Gastroesophageal sphincter (tissue), 4 donors: ENCODE measurements around the gene TMEM51. TPM values are rescaled to one million over a fixed set of nuclear protein-coding genes. Genes with fewer than 3 reads are reported as not detected.

ENCODE experiments used
- ATAC-seq: fragments of 150-250 bp; one replicate; pipeline ENCODE4 v1.9.1; 2016; ENCODE audit warnings: mild to moderate bottlenecking, moderate library complexity
- H3K27ac ChIP-seq, 4 donors: fragments of 200-600 bp; sonication (generic) in 3 of 4; 1 replicate in 3 of 4; 2 replicates in 1 of 4; pipeline ENCODE4 v1.5.1; 2016 to 2019
- H3K27me3 ChIP-seq: fragments of 200-600 bp; sonication (generic); one replicate; pipeline ENCODE4 v1.5.1; 2019
- H3K36me3 ChIP-seq, 2 donors: fragments of 200-600 bp; sonication (generic); one replicate each; pipeline ENCODE4 v1.5.1; 2019; ENCODE audit warnings: control low read depth in 1 of 2
- H3K4me1 ChIP-seq, 3 donors: fragments of 200-600 bp; sonication (generic); 1 replicate in 2 of 3; 2 replicates in 1 of 3; pipeline ENCODE4 v1.5.1; 2016 to 2019; ENCODE audit warnings: control low read depth in 2 of 3
- H3K4me3 ChIP-seq, 2 donors: fragments of 200-600 bp; sonication (generic); one replicate each; pipeline ENCODE4 v1.5.1; 2019; ENCODE audit warnings: mild to moderate bottlenecking in 1 of 2, moderate library complexity in 1 of 2
- H3K9me3 ChIP-seq, 3 donors: fragments of 200-600 bp; sonication (generic); one replicate each; pipeline ENCODE4 v1.5.1; 2017 to 2019; ENCODE audit warnings: control low read depth in 2 of 3
- CTCF ChIP-seq, 4 experiments: fragments of 200-600 bp in 2 of 4; fragments of 450-650 bp in 2 of 4; sonication (generic) in 1 of 4; IDR thresholded peaks; one replicate each; pipeline ENCODE4 v1.5.1; 2017 to 2019; ENCODE audit warnings: antibody characterized with exemption in 4 of 4, mild to moderate bottlenecking in 2 of 4, moderate library complexity in 2 of 4
- EP300 ChIP-seq: sonication (generic); formaldehyde crosslinking; IDR thresholded peaks from one replicate; pipeline ENCODE4 v1.6.1; 2017; ENCODE audit warnings: antibody characterized with exemption, mild to moderate bottlenecking
- POLR2A ChIP-seq, 2 donors: fragments of 450-650 bp; IDR thresholded peaks; one replicate each; pipeline ENCODE4 v1.6.1; 2017; ENCODE audit warnings: antibody characterized with exemption in 2 of 2, mild to moderate bottlenecking in 2 of 2, moderate library complexity in 1 of 2
- POLR2AphosphoS5 ChIP-seq: sonication (generic); formaldehyde crosslinking; IDR thresholded peaks from one replicate; pipeline ENCODE4 v1.6.1; 2017; ENCODE audit warnings: antibody characterized with exemption
- WGBS, 2 donors: methylation state at CpG; one replicate each; pipeline ENCODE4 v1.1.5; 2018; ENCODE audit warnings: low coverage in 1 of 2; 5-methylcytosine and 5-hydroxymethylcytosine counted together
- total RNA-seq, 4 donors: library from RNA; depleted of rRNA; stranded (reverse); fragments of >200 nt; gene quantifications; one replicate each; pipeline ENCODE4 v1.1.0, GENCODE V29; 2016

TMEM51 gene
- total RNA-seq, 4 donors from 2014 or later, result 12.6 to 34.7 (median 17.7) TPM

GRCh38 chr1:15251857-15252835, 98.6 kb downstream of the TMEM51 start:
- no peak overlapping the region for H3K27ac ChIP-seq
- no peaks in the 10 kb centered on the region for H3K9me3 ChIP-seq
- H3K4me3 ChIP-seq, result no peak overlapping the region
- H3K4me1 ChIP-seq, result peaks cover 0 to 7% (median 5%) of the 10 kb centered on the region in 3 donors
- H3K36me3 ChIP-seq, result no peaks in the 10 kb centered on the region
- H3K27me3 ChIP-seq, result peaks cover 5% of the 10 kb centered on the region
- TF ChIP-seq CTCF (IDR thresholded peaks at IDR 0.05), result no peak
- TF ChIP-seq POLR2A (IDR thresholded peaks at IDR 0.05), result no peak
- no peak for TF ChIP-seq EP300
- no peak for TF ChIP-seq POLR2AphosphoS5
- 66 to 91% methylated on average over 4 to 7 of the region's 14 CpGs for WGBS, 2 donors
- no peak for ATAC-seq

GRCh38 chr1:15254559-15254958, 101.0 kb downstream of the TMEM51 start:
- Histone ChIP-seq H3K27ac (no peak overlapping the region), H3K27me3 (no peaks in the 10 kb centered on the region), H3K4me3 (no peak overlapping the region), H3K4me1 (peaks cover 0 to 9% (median 1%) of the 10 kb centered on the region in 3 donors), H3K36me3 (no peaks in the 10 kb centered on the region), H3K9me3 (no peaks in the 10 kb centered on the region)
- no peak for ATAC-seq
- 31 to 69% methylated on average over 2 of the region's 2 CpGs for WGBS, 2 donors
- TF ChIP-seq CTCF (IDR thresholded peaks at IDR 0.05) (no peak), POLR2A (IDR thresholded peaks at IDR 0.05) (no peak), EP300 (no peak), POLR2AphosphoS5 (no peak)

- Histone ChIP-seq H3K27ac (no peak overlapping the region), H3K36me3 (no peaks in the 10 kb centered on the region), H3K4me3 (no peak overlapping the region), H3K4me1 (peaks cover 0 to 19% (median 3%) of the 10 kb centered on the region in 3 donors), H3K27me3 (no peaks in the 10 kb centered on the region), H3K9me3 (no peaks in the 10 kb centered on the region)
- no peak for TF ChIP-seq CTCF (IDR thresholded peaks at IDR 0.05)
- TF ChIP-seq POLR2AphosphoS5, result no peak
- TF ChIP-seq POLR2A (IDR thresholded peaks at IDR 0.05), result no peak
- TF ChIP-seq EP300, result no peak
- ATAC-seq, result no peak
- 61 to 86% methylated on average over 1 to 4 of the region's 4 CpGs for WGBS, 2 donors
These were observed 102.1 kb downstream of the TMEM51 start for GRCh38 chr1:15255582-15256149.

GRCh38 chr1:15256584-15256983, 103.0 kb downstream of the TMEM51 start:
- Histone ChIP-seq H3K27me3 (no peaks in the 10 kb centered on the region), H3K4me1 (peaks cover 0 to 24% (median 3%) of the 10 kb centered on the region in 3 donors), H3K4me3 (no peak overlapping the region), H3K27ac (no peak overlapping the region), H3K36me3 (no peaks in the 10 kb centered on the region), H3K9me3 (no peaks in the 10 kb centered on the region)
- TF ChIP-seq POLR2AphosphoS5 (no peak), CTCF (IDR thresholded peaks at IDR 0.05) (no peak), EP300 (no peak), POLR2A (IDR thresholded peaks at IDR 0.05) (no peak)
- ATAC-seq, result no peak
- 83 to 88% methylated on average over 1 to 3 of the region's 3 CpGs for WGBS, 2 donors
